K562 (cell line): ENCODE results near the gene EZH1. TPM values are rescaled to one million over a fixed set of nuclear protein-coding genes. Genes with fewer than 3 reads are reported as not detected.

ENCODE experiments used
- CBFA2T3 ChIP-seq: fragments of 450-650 bp; IDR thresholded peaks from 2 replicates; pipeline ENCODE4 v1.6.1; 2017
- CHAMP1 ChIP-seq: fragments of 450-650 bp; IDR thresholded peaks from 2 replicates; pipeline ENCODE4 v1.6.1; 2016; ENCODE audit warnings: mild to moderate bottlenecking
- CREBBP ChIP-seq: IDR thresholded peaks from one replicate; pipeline ENCODE4 v1.6.1; 2012; ENCODE audit warnings: low read depth, mild to moderate bottlenecking, control low read depth, inconsistent platforms, low read length
- HDAC2 ChIP-seq: fragments of 450-650 bp; IDR thresholded peaks from 2 replicates; pipeline ENCODE4 v1.6.1; 2016; ENCODE audit warnings: mild to moderate bottlenecking
- MTA2 ChIP-seq: fragments of 450-650 bp; IDR thresholded peaks from 2 replicates; pipeline ENCODE4 v1.6.1; 2016; ENCODE audit warnings: low read depth
- PCBP2 ChIP-seq: fragments of 200-400 bp; formaldehyde crosslinking; IDR thresholded peaks from 2 replicates; pipeline ENCODE4 v1.6.1; 2018; ENCODE audit warnings: low read length, low read depth, mild to moderate bottlenecking, moderate library complexity; ENCODE audit not compliant: poor library complexity, severe bottlenecking
- POLR2AphosphoS2 ChIP-seq: IDR thresholded peaks from 2 replicates; pipeline ENCODE4 v1.6.1; 2012; ENCODE audit warnings: low read length, improper control_type of control experiment
- RBBP5 ChIP-seq: fragments of 200-600 bp; sonication (generic); IDR thresholded peaks from 2 replicates; pipeline ENCODE4 v1.6.1; 2012; ENCODE audit warnings: borderline replicate concordance, mild to moderate bottlenecking, low read length, control low read depth, inconsistent platforms; ENCODE audit not compliant: insufficient read depth, poor library complexity, severe bottlenecking
- SMAD4 ChIP-seq: fragments of 250-450 bp; sonication (Bioruptor Pico); conservative IDR thresholded peaks from 2 replicates; pipeline ENCODE4 v1.8.0; 2021; ENCODE audit warnings: inconsistent platforms, mild to moderate bottlenecking, moderate library complexity
- TAL1 ChIP-seq: fragments of 450-650 bp; IDR thresholded peaks from 2 replicates; pipeline ENCODE4 v1.6.1; 2016; ENCODE audit warnings: mild to moderate bottlenecking
- ZNF124 ChIP-seq: sonication (generic); formaldehyde crosslinking; IDR thresholded peaks from 2 replicates; pipeline ENCODE4 v1.8.1; 2022; ENCODE audit warnings: missing genetic modification reagents
- ZNF274 ChIP-seq: IDR thresholded peaks from 2 replicates; pipeline ENCODE4 v1.6.1; 2011; ENCODE audit warnings: low read depth, mild to moderate bottlenecking, low read length, moderate library complexity, borderline replicate concordance
- ZNF277 ChIP-seq: fragments of 250-450 bp; sonication (Bioruptor Pico); IDR thresholded peaks from 2 replicates; pipeline ENCODE4 v1.8.0; 2022; ENCODE audit warnings: inconsistent platforms, mild to moderate bottlenecking, moderate library complexity, borderline replicate concordance
- ZNF436 ChIP-seq: fragments of 250-450, 450-650 bp; sonication (Bioruptor Pico); formaldehyde crosslinking; IDR thresholded peaks from 2 replicates; pipeline ENCODE4 v1.7.0; 2020; ENCODE audit warnings: mild to moderate bottlenecking
- polyA plus RNA-seq, 8 experiments: library from polyadenylated mRNA; depleted of rRNA in 4 of 8; stranded (reverse) in 5 of 8; unstranded in 3 of 8; fragments of >200 nt; fragmentation: Nextera tagmentation in 2 of 8; fragmentation: Illumina TruSeq in 1 of 8; extraction: Ambion mirVana in 2 of 8; extraction: Trizol in 1 of 8; gene quantifications; 2 replicates each; pipeline versions ENCODE4 v1.2.1 to v1.2.3, GENCODE V29; 2011 to 2014; ENCODE audit warnings: inconsistent platforms in 1 of 8, missing spikeins in 1 of 8
- total RNA-seq, 7 experiments: library from RNA; depleted of rRNA in 6 of 7; stranded (reverse); fragments of >200 nt in 6 of 7; fragmentation: Illumina TruSeq in 2 of 7; extraction: Trizol in 2 of 7; gene quantifications; 2 replicates each; pipeline versions ENCODE4 v1.2.1 to v1.2.3, GENCODE V29; 2011 to 2021; ENCODE audit warnings: low replicate concordance in 1 of 7
- TF ChIP-seq, protein P1 (sequence below): fragments of 200-800 bp; sonication (Bioruptor generic); IDR thresholded peaks from 2 replicates; pipeline ENCODE4 v1.6.1; 2017; ENCODE audit warnings: missing genetic modification characterization, missing compliant biosample characterization
- TF ChIP-seq, protein P2 (sequence below): IDR thresholded peaks from 2 replicates; pipeline ENCODE4 v1.6.1; 2016; ENCODE audit warnings: missing genetic modification characterization, missing compliant biosample characterization
- TF ChIP-seq, protein P3 (sequence below): sonication (generic); formaldehyde crosslinking; IDR thresholded peaks from 2 replicates; pipeline ENCODE4 v1.8.0; 2022; ENCODE audit warnings: mild to moderate bottlenecking, missing genetic modification reagents
- TF ChIP-seq, protein P4 (sequence below): fragments of 450-650 bp; IDR thresholded peaks from one replicate; pipeline ENCODE4 v1.6.1; 2018; ENCODE audit warnings: mild to moderate bottlenecking, moderate library complexity; ENCODE audit not compliant: partially characterized antibody

EZH1 gene
- total and polyA plus RNA-seq, 9 of the 15 experiments (the other 6 are each of a cell fraction or from before 2014, with no cell fraction given) = 8.6 to 40.8 (median 22.9) TPM

DNA sequence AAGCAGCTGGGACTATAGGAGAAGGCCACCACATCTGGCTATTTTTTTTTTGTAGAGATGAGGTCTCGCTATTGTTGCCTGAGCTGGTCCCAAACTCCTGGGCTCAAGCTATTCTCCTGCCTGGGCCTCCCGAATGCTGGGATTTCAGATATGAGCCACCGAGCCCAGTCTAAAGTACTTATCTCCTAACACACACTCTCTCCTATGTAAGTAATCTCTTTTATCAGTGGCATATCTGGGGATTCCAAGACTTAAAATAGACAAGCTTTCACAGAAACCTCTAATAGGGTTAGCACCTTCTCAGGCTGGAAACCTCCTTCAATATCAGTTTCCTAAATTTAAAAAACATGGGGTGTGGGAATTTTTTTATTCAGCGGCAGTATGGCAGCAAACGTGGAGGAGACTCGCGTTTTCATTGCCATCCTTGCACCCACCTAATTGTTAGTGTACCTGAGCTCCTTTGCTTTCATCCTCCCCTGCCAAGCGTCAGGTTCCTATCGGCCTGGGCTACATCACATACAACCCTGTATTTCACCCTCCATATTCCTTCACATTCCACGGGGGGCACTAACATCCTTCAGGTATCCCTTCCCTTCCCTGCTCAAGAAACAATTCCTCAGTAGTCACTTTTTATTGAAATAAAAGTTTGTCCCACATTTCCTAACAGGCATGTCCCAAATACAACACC lies 1.1 kb downstream of the EZH1 start (continued):
- TF ChIP-seq, protein P1, sequence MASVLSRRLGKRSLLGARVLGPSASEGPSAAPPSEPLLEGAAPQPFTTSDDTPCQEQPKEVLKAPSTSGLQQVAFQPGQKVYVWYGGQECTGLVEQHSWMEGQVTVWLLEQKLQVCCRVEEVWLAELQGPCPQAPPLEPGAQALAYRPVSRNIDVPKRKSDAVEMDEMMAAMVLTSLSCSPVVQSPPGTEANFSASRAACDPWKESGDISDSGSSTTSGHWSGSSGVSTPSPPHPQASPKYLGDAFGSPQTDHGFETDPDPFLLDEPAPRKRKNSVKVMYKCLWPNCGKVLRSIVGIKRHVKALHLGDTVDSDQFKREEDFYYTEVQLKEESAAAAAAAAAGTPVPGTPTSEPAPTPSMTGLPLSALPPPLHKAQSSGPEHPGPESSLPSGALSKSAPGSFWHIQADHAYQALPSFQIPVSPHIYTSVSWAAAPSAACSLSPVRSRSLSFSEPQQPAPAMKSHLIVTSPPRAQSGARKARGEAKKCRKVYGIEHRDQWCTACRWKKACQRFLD (CRISPR knock-in tag) = no peak; the same call in 1 of the 2 replicates
- no peak for TF ChIP-seq CREBBP
- TF ChIP-seq ZNF436 (CRISPR knock-in tag) = no peak
- TF ChIP-seq RBBP5 = peak; percentile 54
- no peak for TF ChIP-seq PCBP2
- TF ChIP-seq CHAMP1 = peak; percentile 82
- TF ChIP-seq POLR2AphosphoS2 = no peak
- TF ChIP-seq ZNF274 = no peak
- TF ChIP-seq ZNF277 (CRISPR knock-in tag) = no peak
- TF ChIP-seq, protein P2, sequence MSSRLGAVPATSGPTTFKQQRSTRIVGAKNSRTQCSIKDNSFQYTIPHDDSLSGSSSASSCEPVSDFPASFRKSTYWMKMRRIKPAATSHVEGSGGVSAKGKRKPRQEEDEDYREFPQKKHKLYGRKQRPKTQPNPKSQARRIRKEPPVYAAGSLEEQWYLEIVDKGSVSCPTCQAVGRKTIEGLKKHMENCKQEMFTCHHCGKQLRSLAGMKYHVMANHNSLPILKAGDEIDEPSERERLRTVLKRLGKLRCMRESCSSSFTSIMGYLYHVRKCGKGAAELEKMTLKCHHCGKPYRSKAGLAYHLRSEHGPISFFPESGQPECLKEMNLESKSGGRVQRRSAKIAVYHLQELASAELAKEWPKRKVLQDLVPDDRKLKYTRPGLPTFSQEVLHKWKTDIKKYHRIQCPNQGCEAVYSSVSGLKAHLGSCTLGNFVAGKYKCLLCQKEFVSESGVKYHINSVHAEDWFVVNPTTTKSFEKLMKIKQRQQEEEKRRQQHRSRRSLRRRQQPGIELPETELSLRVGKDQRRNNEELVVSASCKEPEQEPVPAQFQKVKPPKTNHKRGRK (tag) = no peak
- peak; percentile 82 for TF ChIP-seq SMAD4 (CRISPR knock-in tag)
- peak; percentile 87 for TF ChIP-seq MTA2
- TF ChIP-seq, protein P3, sequence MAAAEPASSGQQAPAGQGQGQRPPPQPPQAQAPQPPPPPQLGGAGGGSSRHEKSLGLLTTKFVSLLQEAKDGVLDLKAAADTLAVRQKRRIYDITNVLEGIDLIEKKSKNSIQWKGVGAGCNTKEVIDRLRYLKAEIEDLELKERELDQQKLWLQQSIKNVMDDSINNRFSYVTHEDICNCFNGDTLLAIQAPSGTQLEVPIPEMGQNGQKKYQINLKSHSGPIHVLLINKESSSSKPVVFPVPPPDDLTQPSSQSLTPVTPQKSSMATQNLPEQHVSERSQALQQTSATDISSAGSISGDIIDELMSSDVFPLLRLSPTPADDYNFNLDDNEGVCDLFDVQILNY (CRISPR knock-in tag) = no peak
- TF ChIP-seq TAL1 = peak; percentile 95
- peak; percentile 94 for TF ChIP-seq CBFA2T3
- TF ChIP-seq, protein P4, sequence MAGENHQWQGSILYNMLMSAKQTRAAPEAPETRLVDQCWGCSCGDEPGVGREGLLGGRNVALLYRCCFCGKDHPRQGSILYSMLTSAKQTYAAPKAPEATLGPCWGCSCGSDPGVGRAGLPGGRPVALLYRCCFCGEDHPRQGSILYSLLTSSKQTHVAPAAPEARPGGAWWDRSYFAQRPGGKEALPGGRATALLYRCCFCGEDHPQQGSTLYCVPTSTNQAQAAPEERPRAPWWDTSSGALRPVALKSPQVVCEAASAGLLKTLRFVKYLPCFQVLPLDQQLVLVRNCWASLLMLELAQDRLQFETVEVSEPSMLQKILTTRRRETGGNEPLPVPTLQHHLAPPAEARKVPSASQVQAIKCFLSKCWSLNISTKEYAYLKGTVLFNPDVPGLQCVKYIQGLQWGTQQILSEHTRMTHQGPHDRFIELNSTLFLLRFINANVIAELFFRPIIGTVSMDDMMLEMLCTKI = no peak
- no peak for TF ChIP-seq ZNF124 (CRISPR knock-in tag)
- peak; percentile 43; the same call in 1 of the 2 replicates for TF ChIP-seq HDAC2
- TF ChIP-seq, all 486 proteins: peak for 72
